GM12891 (cell line): Measurements from ENCODE around the gene TPD52L2.
"Not testable (repeated sequence)": the region's sequence is repeated elsewhere in the genome, so short reads cannot be mapped to it uniquely, and the experiment has no call there.

Experiments
- DNase-seq: peaks from one replicate; pipeline ENCODE4 v3.0.0; 2011; ENCODE audit warnings: low spot score; ENCODE audit not compliant: insufficient read length
- FAIRE-seq: peaks from 2 replicates; lab custom pipeline; 2011; peaks lifted over from hg19 to GRCh38; lab: Jason Lieb, UNC
- PAX5 ChIP-seq: IDR thresholded peaks from 2 replicates; pipeline ENCODE4 v1.6.1; 2011; ENCODE audit warnings: low read length, moderate library complexity, mild to moderate bottlenecking; ENCODE audit not compliant: insufficient read depth, severe bottlenecking
- POLR2A ChIP-seq: IDR thresholded peaks from 2 replicates; pipeline ENCODE4 v1.6.1; 2011; ENCODE audit warnings: low read depth, low read length, control low read depth
- POLR2AphosphoS5 ChIP-seq: IDR thresholded peaks from 2 replicates; pipeline ENCODE4 v1.6.1; 2011; ENCODE audit warnings: low read depth, low read length, control low read depth
- POU2F2 ChIP-seq: IDR thresholded peaks from 2 replicates; pipeline ENCODE4 v1.6.1; 2011; ENCODE audit warnings: low read depth, mild to moderate bottlenecking, control low read depth, low read length, moderate library complexity
- SPI1 ChIP-seq: IDR thresholded peaks from 2 replicates; pipeline ENCODE4 v1.6.1; 2011; ENCODE audit warnings: low read depth, low read length, control low read depth
- TAF1 ChIP-seq: IDR thresholded peaks from 2 replicates; pipeline ENCODE4 v1.6.1; 2011; ENCODE audit warnings: low read depth, low read length, control low read depth

Gene TPD52L2

DNA sequence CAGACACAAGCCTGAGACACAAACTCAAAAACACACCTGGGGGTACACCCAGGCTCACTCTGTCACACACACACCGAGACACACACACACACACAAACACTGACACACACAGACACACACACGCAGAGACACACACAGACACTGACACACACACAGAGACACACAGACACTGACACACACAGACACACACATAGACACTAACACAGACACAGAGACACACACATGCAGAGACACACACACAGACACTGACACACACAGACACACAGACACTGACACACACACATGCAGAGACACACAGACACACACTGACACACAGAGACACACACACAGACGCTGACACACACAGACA, 18.2 kb upstream of the TPD52L2 start:
- TF ChIP-seq POLR2AphosphoS5, result no peak
- DNase-seq (no peak), FAIRE-seq (peak; percentile 76)

GRCh38 chr20:63847237-63848002, 17.6 kb upstream of the TPD52L2 start:
- TF ChIP-seq SPI1, result peak; percentile 59
- TF ChIP-seq POU2F2, result no peak
- FAIRE-seq, result no peak

GRCh38 chr20:63848003-63848911, 16.8 kb upstream of the TPD52L2 start:
- DNase-seq (no peak), FAIRE-seq (no peak)
- TF ChIP-seq POLR2A (no peak), TAF1 (no peak), POU2F2 (no peak), POLR2AphosphoS5 (no peak), PAX5 (no peak), SPI1 (no peak)

More at GRCh38 chr20:63847237-63848002, 17.6 kb upstream of the TPD52L2 start:
- DNase-seq, result no peak

- FAIRE-seq (peak; percentile 95), DNase-seq (peak; percentile 96)
- TF ChIP-seq TAF1, result no peak
- TF ChIP-seq POLR2A, result no peak
- peak; percentile 59; the same call in 1 of the 2 replicates for TF ChIP-seq POU2F2
- peak; percentile 84 for TF ChIP-seq SPI1
- TF ChIP-seq POLR2AphosphoS5, result peak; percentile 61; the same call in 1 of the 2 replicates
- peak; percentile 44 for TF ChIP-seq PAX5
Observed at GRCh38 chr20:63850689-63851547, 14.2 kb upstream of the TPD52L2 start.

- not testable (repeated sequence) for FAIRE-seq
Observed at GRCh38 chr20:63851548-63851943, 13.5 kb upstream of the TPD52L2 start.

GRCh38 chr20:63853733-63854068, 11.4 kb upstream of the TPD52L2 start:
- FAIRE-seq, result peak; percentile 88
- not testable (repeated sequence) for DNase-seq

More at GRCh38 chr20:63851548-63851943, 13.5 kb upstream of the TPD52L2 start:
- DNase-seq, result not testable (repeated sequence)

- FAIRE-seq (no peak), DNase-seq (no peak)
- TF ChIP-seq POLR2A, result no peak
- TF ChIP-seq TAF1, result no peak
- TF ChIP-seq PAX5, result no peak
- TF ChIP-seq SPI1, result no peak
- no peak for TF ChIP-seq POLR2AphosphoS5
- TF ChIP-seq POU2F2, result no peak
Observed at GRCh38 chr20:63854069-63854765, 10.9 kb upstream of the TPD52L2 start.

DNA sequence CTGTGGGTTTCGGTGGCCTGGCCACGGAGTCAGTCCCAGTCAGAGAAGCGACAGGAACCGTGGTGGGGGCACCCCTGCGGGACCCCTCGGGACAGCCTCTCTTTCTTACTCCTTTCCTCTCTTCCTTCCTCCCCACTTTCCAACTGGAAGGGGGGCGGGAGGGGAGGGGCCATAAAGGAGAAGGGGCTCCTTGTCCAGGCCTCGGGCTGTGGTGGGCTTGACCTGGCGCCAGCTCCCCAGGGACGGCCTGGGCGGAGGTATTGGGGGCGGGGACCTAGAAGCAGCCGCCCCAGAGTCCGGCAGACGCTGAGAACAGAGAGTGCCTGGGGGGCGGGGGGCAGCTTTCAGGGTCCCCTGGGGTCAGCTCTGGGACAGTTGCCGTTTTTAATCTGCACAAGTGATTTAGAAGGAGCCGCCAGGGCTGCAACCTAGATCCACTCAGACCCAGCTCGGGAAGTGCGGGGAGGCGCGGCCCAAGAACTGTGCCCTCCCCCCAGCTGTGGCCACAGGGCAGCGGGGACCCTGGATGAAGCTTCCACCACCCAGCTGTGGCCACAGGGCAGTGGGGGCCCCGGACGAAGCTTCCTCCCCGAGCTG, 10.2 kb upstream of the TPD52L2 start:
- FAIRE-seq (no peak), DNase-seq (no peak)
- TF ChIP-seq SPI1 (no peak), POU2F2 (no peak), TAF1 (no peak), PAX5 (no peak), POLR2A (no peak), POLR2AphosphoS5 (no peak)

DNA sequence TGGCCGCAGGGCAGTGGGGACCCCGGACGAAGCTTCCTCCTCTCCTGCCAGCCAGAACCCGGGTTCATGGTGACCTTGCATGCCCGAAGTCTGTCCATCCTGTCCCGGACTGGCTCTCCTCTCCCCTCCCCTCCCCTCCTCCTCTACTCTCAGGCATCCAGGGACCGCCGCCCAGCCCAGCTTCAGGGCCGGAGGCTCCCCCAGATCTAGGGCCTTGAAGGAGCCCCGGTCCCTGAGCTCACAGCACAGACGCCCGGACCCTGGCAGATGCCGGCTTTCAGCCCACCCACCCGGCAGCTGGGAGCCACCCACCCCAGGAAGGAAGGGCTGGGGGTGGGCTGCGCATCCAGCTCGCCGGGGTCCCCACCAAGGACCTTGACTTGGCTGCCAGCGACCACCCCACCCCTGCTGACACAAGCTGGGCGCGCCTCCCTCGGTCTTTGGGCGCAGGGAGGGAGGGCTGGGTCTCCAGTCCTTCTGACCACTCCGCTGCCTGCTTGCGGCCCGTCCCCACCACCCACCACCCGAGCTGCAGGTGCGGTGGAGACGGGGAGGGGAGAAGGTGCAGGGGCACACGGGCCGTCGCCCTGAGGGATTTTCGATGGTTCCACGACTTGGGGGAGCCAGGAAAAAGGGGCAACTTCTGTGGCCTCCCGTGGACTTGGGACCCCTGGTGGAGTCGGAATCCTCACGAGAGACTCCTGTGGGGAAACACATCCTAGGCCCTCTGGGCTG, 9.5 kb upstream of the TPD52L2 start:
- DNase-seq (no peak), FAIRE-seq (no peak)
- TF ChIP-seq POU2F2, result no peak
- TF ChIP-seq PAX5, result no peak
- no peak for TF ChIP-seq TAF1
- no peak for TF ChIP-seq POLR2A
- TF ChIP-seq POLR2AphosphoS5, result no peak
- TF ChIP-seq SPI1, result no peak
